IMR-90 (cell line): ENCODE results near the gene NUAK1. TPM values are rescaled to one million over a fixed set of nuclear protein-coding genes. Genes with fewer than 3 reads are reported as not detected.

ENCODE experiments used
- ATAC-seq: fragments of 200-7000 bp; cut with Tn5 transposase; 2 replicates; pipeline ENCODE4 v1.9.1; 2020; ENCODE audit warnings: low read depth, mild to moderate bottlenecking, moderate library complexity
- BruUV-seq: library from RNA; stranded (reverse); fragments of 400-500 nt; replicated peaks from 2 replicates; lab custom pipeline; 2021; lab: Mats Ljungman, UMichigan
- CTCF ChIA-PET: fragments of 300-600 bp; formaldehyde crosslinking; extraction: SDS; loops from one replicate; lab custom pipeline; 2021; ENCODE audit warnings: antibody characterized with exemption; lab: Yijun Ruan, JAX
- POLR2A ChIA-PET: fragments of 300-600 bp; sonication (Branson Sonifier 250); formaldehyde crosslinking; loops from one replicate; lab custom pipeline; 2022; ENCODE audit warnings: antibody characterized with exemption; ENCODE audit not compliant: unreplicated experiment; lab: Charles Lee
- DNase-seq: peaks from one replicate; pipeline ENCODE4 v3.0.0; 2013
- H2AFZ ChIP-seq: replicated peaks from 2 replicates; pipeline ENCODE3; 2013; ENCODE audit warnings: low read length, mild to moderate bottlenecking; ENCODE audit not compliant: poor library complexity
- H2AK5ac ChIP-seq: 2 replicates; pipeline ENCODE4 v1.6.1; 2013; ENCODE audit warnings: low read depth, low read length, inconsistent platforms
- H2AK9ac ChIP-seq: replicated peaks from 2 replicates; pipeline ENCODE3; 2013; ENCODE audit warnings: mild to moderate bottlenecking, low read depth, low read length, moderate library complexity; ENCODE audit not compliant: poor library complexity
- H2BK120ac ChIP-seq: 2 replicates; pipeline ENCODE4 v1.6.1; 2013; ENCODE audit warnings: low read depth, low read length, inconsistent platforms
- H2BK15ac ChIP-seq: 3 replicates; pipeline ENCODE4 v1.6.1; 2013; ENCODE audit warnings: low read depth, low read length, inconsistent platforms
- H2BK20ac ChIP-seq: 2 replicates; pipeline ENCODE4 v1.6.1; 2013; ENCODE audit warnings: low read depth, mild to moderate bottlenecking, inconsistent platforms, low read length, moderate library complexity
- H2BK5ac ChIP-seq: 2 replicates; pipeline ENCODE4 v1.6.1; 2013; ENCODE audit warnings: mild to moderate bottlenecking, low read depth, low read length, inconsistent platforms; ENCODE audit not compliant: poor library complexity, severe bottlenecking
- H3K14ac ChIP-seq: replicated peaks from 2 replicates; pipeline ENCODE4 v1.6.1; 2013; ENCODE audit warnings: low read depth, low read length, inconsistent platforms
- H3K18ac ChIP-seq: 2 replicates; pipeline ENCODE4 v1.6.1; 2013; ENCODE audit warnings: low read depth, low read length, control low read depth
- H3K23ac ChIP-seq: 2 replicates; pipeline ENCODE4 v1.6.1; 2013; ENCODE audit warnings: low read depth, low read length, inconsistent platforms
- H3K27ac ChIP-seq: 2 replicates; pipeline ENCODE4 v1.5.1; 2013; ENCODE audit warnings: mild to moderate bottlenecking, control low read depth, low read length; ENCODE audit not compliant: insufficient read depth
- H3K27me3 ChIP-seq: 2 replicates; pipeline ENCODE4 v1.6.1; 2013; ENCODE audit warnings: low read length; ENCODE audit not compliant: control insufficient read depth, insufficient read depth
- H3K36me3 ChIP-seq: 2 replicates; pipeline ENCODE4 v1.6.1; 2013; ENCODE audit warnings: low read length, mixed read lengths; ENCODE audit not compliant: control insufficient read depth, insufficient read depth
- H3K4ac ChIP-seq: 2 replicates; pipeline ENCODE4 v1.6.1; 2013; ENCODE audit warnings: low read depth, low read length, inconsistent platforms
- H3K4me1 ChIP-seq: 2 replicates; pipeline ENCODE4 v1.6.1; 2013; ENCODE audit warnings: low read length, mixed read lengths; ENCODE audit not compliant: control insufficient read depth, insufficient read depth
- H3K4me2 ChIP-seq: 2 replicates; pipeline ENCODE4 v1.6.1; 2013; ENCODE audit warnings: low read depth, mild to moderate bottlenecking, control low read depth, low read length, moderate library complexity
- H3K4me3 ChIP-seq: 2 replicates; pipeline ENCODE4 v1.5.1; 2013; ENCODE audit warnings: low read depth, mild to moderate bottlenecking, control low read depth, low read length, moderate library complexity; ENCODE audit not compliant: insufficient read depth
- H3K56ac ChIP-seq: 2 replicates; pipeline ENCODE4 v1.6.1; 2013; ENCODE audit warnings: low read length, inconsistent platforms; ENCODE audit not compliant: insufficient read depth; ENCODE audit errors: extremely low read depth
- H3K79me1 ChIP-seq, 2 experiments: 2 replicates each; pipeline ENCODE4 v1.6.1; 2013; ENCODE audit warnings: low read length in 2 of 2, inconsistent platforms in 1 of 2, low read depth in 1 of 2
- H3K9ac ChIP-seq: 2 replicates; pipeline ENCODE4 v1.6.1; 2013; ENCODE audit warnings: low read depth, low read length, control low read depth
- H3K9me1 ChIP-seq: 2 replicates; pipeline ENCODE4 v1.6.1; 2013; ENCODE audit warnings: low read length, inconsistent platforms; ENCODE audit not compliant: insufficient read depth
- H3K9me3 ChIP-seq: 2 replicates; pipeline ENCODE4 v1.6.1; 2013; ENCODE audit warnings: low read length; ENCODE audit not compliant: control insufficient read depth, insufficient read depth
- H4K20me1 ChIP-seq: 2 replicates; pipeline ENCODE4 v1.6.1; 2013; ENCODE audit warnings: low read length, inconsistent platforms; ENCODE audit not compliant: insufficient read depth
- H4K5ac ChIP-seq: 2 replicates; pipeline ENCODE4 v1.6.1; 2013; ENCODE audit warnings: mild to moderate bottlenecking, low read depth, low read length, control low read depth
- H4K8ac ChIP-seq, 2 experiments: 2 replicates each; pipeline ENCODE4 v1.6.1; 2013; ENCODE audit warnings: low read depth in 2 of 2, low read length in 2 of 2, control low read depth in 1 of 2, inconsistent platforms in 1 of 2
- H4K91ac ChIP-seq: 2 replicates; pipeline ENCODE4 v1.6.1; 2013; ENCODE audit warnings: low read depth, low read length, inconsistent platforms; ENCODE audit not compliant: insufficient read depth
- BHLHE40 ChIP-seq: fragments of 150-350 bp; IDR thresholded peaks from 2 replicates; pipeline ENCODE4 v1.6.1; 2016; ENCODE audit warnings: mild to moderate bottlenecking, low read depth, low read length
- CEBPB ChIP-seq: IDR thresholded peaks from 2 replicates; pipeline ENCODE4 v1.6.1; 2012; ENCODE audit warnings: low read depth, low read length, improper control_type of control experiment
- CHD1 ChIP-seq: IDR thresholded peaks from 2 replicates; pipeline ENCODE4 v1.6.1; 2012; ENCODE audit warnings: low read depth, low read length, improper control_type of control experiment
- CTCF ChIP-seq: conservative IDR thresholded peaks from 2 replicates; pipeline ENCODE4 v1.5.1; 2012; ENCODE audit warnings: mild to moderate bottlenecking, low read depth, low read length, improper control_type of control experiment
- FOS ChIP-seq: fragments of 150-350 bp; IDR thresholded peaks from 2 replicates; pipeline ENCODE4 v1.6.1; 2016; ENCODE audit warnings: low read depth, low read length
- MAFK ChIP-seq: IDR thresholded peaks from 2 replicates; pipeline ENCODE4 v1.6.1; 2012; ENCODE audit warnings: low read depth, low read length, improper control_type of control experiment
- MAZ ChIP-seq: IDR thresholded peaks from 2 replicates; pipeline ENCODE4 v1.6.1; 2012; ENCODE audit warnings: low read depth, mild to moderate bottlenecking, low read length, improper control_type of control experiment, moderate library complexity, borderline replicate concordance
- MXI1 ChIP-seq: IDR thresholded peaks from 2 replicates; pipeline ENCODE4 v1.6.1; 2012; ENCODE audit warnings: low read depth, mild to moderate bottlenecking, low read length, moderate library complexity, borderline replicate concordance
- NFE2L2 ChIP-seq: fragments of 150-350 bp; IDR thresholded peaks from 2 replicates; pipeline ENCODE4 v1.6.1; 2016; ENCODE audit warnings: low read depth, mild to moderate bottlenecking, low read length
- POLR2A ChIP-seq: IDR thresholded peaks from 2 replicates; pipeline ENCODE4 v1.6.1; 2012; ENCODE audit warnings: mild to moderate bottlenecking, low read depth, low read length
- RAD21 ChIP-seq: IDR thresholded peaks from 2 replicates; pipeline ENCODE4 v1.6.1; 2012; ENCODE audit warnings: low read length, improper control_type of control experiment
- RCOR1 ChIP-seq: IDR thresholded peaks from 2 replicates; pipeline ENCODE4 v1.6.1; 2012; ENCODE audit warnings: mild to moderate bottlenecking, low read length, improper control_type of control experiment; ENCODE audit not compliant: insufficient replicate concordance
- RFX5 ChIP-seq: IDR thresholded peaks from 2 replicates; pipeline ENCODE4 v1.8.0; 2012; ENCODE audit warnings: low read depth, mild to moderate bottlenecking, low read length, moderate library complexity
- SMC3 ChIP-seq: fragments of 150-350 bp; IDR thresholded peaks from 2 replicates; pipeline ENCODE4 v1.6.1; 2016; ENCODE audit warnings: low read depth, mild to moderate bottlenecking, antibody characterized with exemption, low read length, moderate library complexity
- USF2 ChIP-seq: fragments of 150-350 bp; IDR thresholded peaks from 2 replicates; pipeline ENCODE4 v1.6.1; 2017; ENCODE audit warnings: mild to moderate bottlenecking, antibody characterized with exemption, low read length, low read depth
- WGBS, 2 experiments: methylation state at CpG; one replicate each; pipeline versions ENCODE4 v1.1.5 to v1.1.7; 2013; ENCODE audit warnings: missing lambda C conversion rate in 2 of 2; ENCODE audit not compliant: insufficient read length in 1 of 2; ENCODE audit errors: extremely low coverage in 2 of 2; 5-methylcytosine and 5-hydroxymethylcytosine counted together
- dilution Hi-C: fragments of 300-500 bp; cut with HindIII; formaldehyde crosslinking; loops from one replicate; pipeline ENCODE4 v1.14.3; 2018; ENCODE audit warnings: low sequenced_read_pairs; ENCODE audit not compliant: unreplicated experiment
- in situ Hi-C: fragments of 300-500 bp; cut with MboI; formaldehyde crosslinking; loops from 3 replicates; pipeline ENCODE4 v1.14.3; 2019; ENCODE audit warnings: low sequenced_read_pairs, inconsistent platforms, mixed read lengths
- intact Hi-C: fragments of 100-400 bp; cut with micrococcal nuclease; formaldehyde crosslinking; loops from 2 replicates; pipeline ENCODE4 v1.10.0; 2022
- polyA plus RNA-seq, 3 experiments: library from polyadenylated mRNA; depleted of rRNA; stranded (reverse); fragments of >200 nt; gene quantifications; 2 replicates each; pipeline ENCODE4 v1.2.3, GENCODE V29; 2012; ENCODE audit warnings: low replicate concordance in 1 of 3
- total RNA-seq: library from RNA; depleted of rRNA; stranded (reverse); fragments of >200 nt; gene quantifications from 2 replicates; pipeline ENCODE4 v1.2.3, GENCODE V29; 2012
- TF ChIP-seq, protein P1 (sequence below): fragments of 150-350 bp; IDR thresholded peaks from 2 replicates; pipeline ENCODE4 v1.6.1; 2016; ENCODE audit warnings: low read depth, mild to moderate bottlenecking, low read length, moderate library complexity, borderline replicate concordance

The NUAK1 gene
- total and polyA plus RNA-seq, 2 of the 4 experiments (the other 2 are of a cell fraction), result 4.8 to 8.8 TPM

- Histone ChIP-seq H3K79me1 (peaks cover 21 to 51% of the 10 kb centered on the region in 2 experiments), H3K4ac (peak overlapping the region; percentile 3; the same call in 1 of the 2 replicates), H2AFZ (no peak overlapping the region), H2BK15ac (no peak overlapping the region), H3K14ac (no peak overlapping the region), H2AK9ac (no peak overlapping the region), H3K4me2 (peak overlapping the region; percentile 2; the same call in 1 of the 2 replicates), H4K5ac (no peak overlapping the region), H3K4me1 (peaks cover 28% of the 10 kb centered on the region), H2BK20ac (peak overlapping the region; percentile 27; the same call in 1 of the 2 replicates), H3K9ac (no peak overlapping the region), H3K23ac (0 out of 2 replicates have a peak overlapping the region, but pooled peaks have one; percentile 4), H3K18ac (no peak overlapping the region), H3K36me3 (peaks cover 9% of the 10 kb centered on the region; the same call in 1 of the 2 replicates), H3K27me3 (no peaks in the 10 kb centered on the region), H3K9me3 (no peaks in the 10 kb centered on the region), H4K20me1 (peaks cover 7% of the 10 kb centered on the region; the same call in 1 of the 2 replicates), H4K91ac (no peak overlapping the region), H3K9me1 (peaks cover 27% of the 10 kb centered on the region), H2AK5ac (no peak overlapping the region), H2BK5ac (peak overlapping the region; percentile 11), H3K27ac (peak overlapping the region; percentile 5; the same call in 1 of the 2 replicates), H4K8ac (no peak overlapping the region), H3K56ac (no peak overlapping the region), H2BK120ac (peak overlapping the region; percentile 44), H3K4me3 (no peak overlapping the region)
- ChIA-PET CTCF (interaction anchor here (1.0 to 1.3 kb wide), 3 partner anchors 33 to 75 kb away, joined by 3 read pairs; no protein-coding TSS in a partner anchor), POLR2A (no interaction called here)
- dilution Hi-C loops, result no loop called here
- in situ Hi-C loops, result no loop called here
- no CpG with 5 or more reads among the region's 1 CpG for WGBS, 2 experiments
- no peak for DNase-seq
- intact Hi-C loops, result no loop called here
- no peak for ATAC-seq
- BruUV-seq, result no TSS peak
- no peak for TF ChIP-seq MAZ
- TF ChIP-seq MAFK, result no peak
- no peak for TF ChIP-seq FOS
- TF ChIP-seq RAD21, result no peak
- no peak for TF ChIP-seq CEBPB
- TF ChIP-seq CHD1, result no peak
- no peak for TF ChIP-seq POLR2A
- TF ChIP-seq RCOR1, result no peak
- no peak for TF ChIP-seq SMC3
- no peak for TF ChIP-seq NFE2L2
- no peak for TF ChIP-seq BHLHE40
- TF ChIP-seq USF2, result no peak
- TF ChIP-seq CTCF, result no peak
- TF ChIP-seq RFX5, result no peak
- TF ChIP-seq, protein P1, sequence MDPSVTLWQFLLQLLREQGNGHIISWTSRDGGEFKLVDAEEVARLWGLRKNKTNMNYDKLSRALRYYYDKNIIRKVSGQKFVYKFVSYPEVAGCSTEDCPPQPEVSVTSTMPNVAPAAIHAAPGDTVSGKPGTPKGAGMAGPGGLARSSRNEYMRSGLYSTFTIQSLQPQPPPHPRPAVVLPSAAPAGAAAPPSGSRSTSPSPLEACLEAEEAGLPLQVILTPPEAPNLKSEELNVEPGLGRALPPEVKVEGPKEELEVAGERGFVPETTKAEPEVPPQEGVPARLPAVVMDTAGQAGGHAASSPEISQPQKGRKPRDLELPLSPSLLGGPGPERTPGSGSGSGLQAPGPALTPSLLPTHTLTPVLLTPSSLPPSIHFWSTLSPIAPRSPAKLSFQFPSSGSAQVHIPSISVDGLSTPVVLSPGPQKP, result no peak
- no peak for TF ChIP-seq MXI1
Observed at GRCh38 chr12:106074361-106074705, 64.4 kb downstream of the NUAK1 start.
